K562 (cell line): ENCODE results near the gene PDIA2. TPM values are rescaled to one million over a fixed set of nuclear protein-coding genes. Genes with fewer than 3 reads are reported as not detected.

Experiments used
- BHLHE40 ChIP-seq: IDR thresholded peaks from 2 replicates; pipeline ENCODE4 v1.6.1; 2011; ENCODE audit warnings: low read length, improper control_type of control experiment
- CAMTA2 ChIP-seq: fragments of 250-450 bp; sonication (Bioruptor Pico); conservative IDR thresholded peaks from 2 replicates; pipeline ENCODE4 v1.5.1; 2022
- CHD2 ChIP-seq: IDR thresholded peaks from 2 replicates; pipeline ENCODE4 v1.6.1; 2011; ENCODE audit warnings: low read depth, low read length
- COPS2 ChIP-seq: fragments of 450-650 bp; conservative IDR thresholded peaks from 2 replicates; pipeline ENCODE4 v1.6.1; 2016; ENCODE audit warnings: mild to moderate bottlenecking, moderate library complexity
- DMBX1 ChIP-seq: fragments of 250-450 bp; sonication (Bioruptor Pico); IDR thresholded peaks from 2 replicates; pipeline ENCODE4 v1.8.0; 2022; ENCODE audit warnings: inconsistent platforms, mild to moderate bottlenecking, moderate library complexity, borderline replicate concordance
- EP400 ChIP-seq: fragments of 450-650 bp; IDR thresholded peaks from 2 replicates; pipeline ENCODE4 v1.6.1; 2017; ENCODE audit warnings: antibody characterized with exemption, mild to moderate bottlenecking, moderate library complexity
- KDM4B ChIP-seq, 2 experiments: fragments of 450-650 bp in 1 of 2; sonication (generic) in 1 of 2; IDR thresholded peaks; 2 replicates each; pipeline ENCODE4 v1.6.1; 2016 to 2017; ENCODE audit warnings: borderline replicate concordance in 2 of 2, antibody characterized with exemption in 1 of 2, low read depth in 1 of 2, mild to moderate bottlenecking in 1 of 2
- L3MBTL2 ChIP-seq: fragments of 450-650 bp; IDR thresholded peaks from 2 replicates; pipeline ENCODE4 v1.6.1; 2016; ENCODE audit warnings: mild to moderate bottlenecking, moderate library complexity
- LARP7 ChIP-seq: fragments of 450-650 bp; IDR thresholded peaks from 2 replicates; pipeline ENCODE4 v1.6.1; 2016
- MNT ChIP-seq, 2 experiments: fragments of 450-650 bp; conservative IDR thresholded peaks; 2 replicates each; pipeline ENCODE4 v1.6.1; 2017; ENCODE audit warnings: mild to moderate bottlenecking in 2 of 2, moderate library complexity in 2 of 2
- PRPF4 ChIP-seq: fragments of 200-400 bp; formaldehyde crosslinking; IDR thresholded peaks from one replicate; pipeline ENCODE4 v1.6.1; 2017; ENCODE audit warnings: low read length, low read depth, mild to moderate bottlenecking; ENCODE audit not compliant: insufficient read depth, poor library complexity, severe bottlenecking
- SMARCC2 ChIP-seq: fragments of 450-650 bp; IDR thresholded peaks from 2 replicates; pipeline ENCODE4 v1.6.1; 2017; ENCODE audit warnings: antibody characterized with exemption, moderate library complexity, mild to moderate bottlenecking, low read depth
- ZBTB33 ChIP-seq: sonication (generic); formaldehyde crosslinking; IDR thresholded peaks from 2 replicates; pipeline ENCODE4 v1.8.1; 2023; ENCODE audit warnings: mild to moderate bottlenecking, missing genetic modification reagents
- ZFX ChIP-seq: sonication (generic); formaldehyde crosslinking; IDR thresholded peaks from 2 replicates; pipeline ENCODE4 v1.8.0; 2022; ENCODE audit warnings: mild to moderate bottlenecking, missing genetic modification reagents, moderate library complexity
- ZNF146 ChIP-seq: IDR thresholded peaks from one replicate; pipeline ENCODE4 v1.6.1; 2018; ENCODE audit warnings: missing compliant biosample characterization; ENCODE audit not compliant: unreplicated experiment
- ZNF695 ChIP-seq: fragments of 450-650 bp; formaldehyde crosslinking; IDR thresholded peaks from 2 replicates; pipeline ENCODE4 v1.4.0; 2020; ENCODE audit warnings: mild to moderate bottlenecking, moderate library complexity
- polyA plus RNA-seq, 8 experiments: library from polyadenylated mRNA; depleted of rRNA in 4 of 8; stranded (reverse) in 5 of 8; unstranded in 3 of 8; fragments of >200 nt; fragmentation: Nextera tagmentation in 2 of 8; fragmentation: Illumina TruSeq in 1 of 8; extraction: Ambion mirVana in 2 of 8; extraction: Trizol in 1 of 8; gene quantifications; 2 replicates each; pipeline versions ENCODE4 v1.2.1 to v1.2.3, GENCODE V29; 2011 to 2014; ENCODE audit warnings: inconsistent platforms in 1 of 8, missing spikeins in 1 of 8
- total RNA-seq, 7 experiments: library from RNA; depleted of rRNA in 6 of 7; stranded (reverse); fragments of >200 nt in 6 of 7; fragmentation: Illumina TruSeq in 2 of 7; extraction: Trizol in 2 of 7; gene quantifications; 2 replicates each; pipeline versions ENCODE4 v1.2.1 to v1.2.3, GENCODE V29; 2011 to 2021; ENCODE audit warnings: low replicate concordance in 1 of 7
- TF ChIP-seq, protein P1 (sequence below), 2 experiments: IDR thresholded peaks in 1 of 2; conservative IDR thresholded peaks in 1 of 2; 2 replicates each; pipeline ENCODE4 v1.6.1; 2016; ENCODE audit warnings: low read depth in 2 of 2, mild to moderate bottlenecking in 1 of 2, missing compliant biosample characterization in 1 of 2, missing genetic modification characterization in 1 of 2, moderate library complexity in 1 of 2
- TF ChIP-seq, protein P2 (sequence below): sonication (generic); formaldehyde crosslinking; IDR thresholded peaks from 2 replicates; pipeline ENCODE4 v1.9.0; 2022; ENCODE audit warnings: mild to moderate bottlenecking, missing genetic modification reagents
- TF ChIP-seq, protein P3 (sequence below): IDR thresholded peaks from 2 replicates; pipeline ENCODE4 v1.6.1; 2011; ENCODE audit not compliant: insufficient read length; ENCODE audit errors: extremely low read depth

The PDIA2 gene
- total and polyA plus RNA-seq, 9 of the 15 experiments (the other 6 are each of a cell fraction or from before 2014, with no cell fraction given): 0.13 to 0.92 (median 0.23) TPM; not detected in 4

DNA sequence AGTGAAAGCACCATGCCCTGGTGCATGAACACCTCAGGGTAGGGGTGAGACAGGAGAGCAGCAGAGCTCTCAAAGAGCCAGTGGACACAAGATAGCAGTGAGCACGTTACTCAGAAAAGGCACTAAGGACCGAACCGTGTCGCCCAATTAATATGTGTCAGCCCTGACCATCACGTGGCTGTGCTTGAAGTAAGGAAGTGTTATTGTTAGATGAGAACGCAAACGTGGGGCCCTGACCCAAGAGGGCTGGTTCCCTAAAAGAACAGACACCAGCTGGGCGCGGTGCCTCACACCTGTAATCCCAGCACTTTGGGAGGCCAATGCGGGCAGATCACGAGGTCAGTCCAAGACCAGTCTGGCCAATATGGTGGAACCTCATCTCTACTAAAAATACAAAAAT is 53.3 kb downstream of the PDIA2 start (continued):
- TF ChIP-seq BHLHE40 (peak; percentile 32; the same call in 1 of the 2 replicates), LARP7 (no peak), CAMTA2 (CRISPR knock-in tag) (no peak), COPS2 (no peak), ZNF695 (no peak), SMARCC2 (no peak), DMBX1 (no peak), ZNF146 (CRISPR knock-in tag) (no peak), ZFX (peak; percentile 11; the same call in 1 of the 2 replicates), CHD2 (no peak), ZBTB33 (peak; percentile 3; the same call in 1 of the 2 replicates), PRPF4 (no peak), MNT (conservative IDR thresholded peaks at IDR 0.05) (peak in 1 of 2 experiments; percentile 31; a peak in 2 of 4 replicates), EP400 (0 out of 2 replicates have a peak, but pooled peaks have one; percentile 5), KDM4B (IDR thresholded peaks at IDR 0.05; ENCODE audit: borderline replicate concordance in 2 of 2, low read depth in 1 of 2) (no peak), L3MBTL2 (peak; percentile 23; the same call in 1 of the 2 replicates)
- TF ChIP-seq, protein P1, sequence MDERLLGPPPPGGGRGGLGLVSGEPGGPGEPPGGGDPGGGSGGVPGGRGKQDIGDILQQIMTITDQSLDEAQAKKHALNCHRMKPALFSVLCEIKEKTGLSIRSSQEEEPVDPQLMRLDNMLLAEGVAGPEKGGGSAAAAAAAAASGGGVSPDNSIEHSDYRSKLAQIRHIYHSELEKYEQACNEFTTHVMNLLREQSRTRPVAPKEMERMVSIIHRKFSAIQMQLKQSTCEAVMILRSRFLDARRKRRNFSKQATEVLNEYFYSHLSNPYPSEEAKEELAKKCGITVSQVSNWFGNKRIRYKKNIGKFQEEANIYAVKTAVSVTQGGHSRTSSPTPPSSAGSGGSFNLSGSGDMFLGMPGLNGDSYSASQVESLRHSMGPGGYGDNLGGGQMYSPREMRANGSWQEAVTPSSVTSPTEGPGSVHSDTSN (CRISPR knock-in tag; IDR thresholded peaks at IDR 0.05; ENCODE audit: low read depth): no peak
- TF ChIP-seq, protein P1 (tag; conservative IDR thresholded peaks at IDR 0.05; ENCODE audit: low read depth): peak; percentile 64
- TF ChIP-seq, protein P2, sequence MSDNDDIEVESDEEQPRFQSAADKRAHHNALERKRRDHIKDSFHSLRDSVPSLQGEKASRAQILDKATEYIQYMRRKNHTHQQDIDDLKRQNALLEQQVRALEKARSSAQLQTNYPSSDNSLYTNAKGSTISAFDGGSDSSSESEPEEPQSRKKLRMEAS: peak; percentile 70
- TF ChIP-seq, protein P3, sequence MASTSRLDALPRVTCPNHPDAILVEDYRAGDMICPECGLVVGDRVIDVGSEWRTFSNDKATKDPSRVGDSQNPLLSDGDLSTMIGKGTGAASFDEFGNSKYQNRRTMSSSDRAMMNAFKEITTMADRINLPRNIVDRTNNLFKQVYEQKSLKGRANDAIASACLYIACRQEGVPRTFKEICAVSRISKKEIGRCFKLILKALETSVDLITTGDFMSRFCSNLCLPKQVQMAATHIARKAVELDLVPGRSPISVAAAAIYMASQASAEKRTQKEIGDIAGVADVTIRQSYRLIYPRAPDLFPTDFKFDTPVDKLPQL: no peak
